HepG2 (cell line): ENCODE measurements around the gene PAM16. TPM values are rescaled to one million over a fixed set of nuclear protein-coding genes. Genes with fewer than 3 reads are reported as not detected.
A peak's percentile ranks its signal among the peaks of the same experiment; 100 is the strongest.

Source experiments
- ATAC-seq: fragments of 200-7000 bp; cut with Tn5 transposase; 3 replicates; pipeline ENCODE4 v1.9.1; 2020; ENCODE audit warnings: mild to moderate bottlenecking, moderate library complexity
- BruUV-seq: library from RNA; stranded (reverse); fragments of 400-500 nt; replicated peaks from 2 replicates; lab custom pipeline; 2021; lab: Mats Ljungman, UMichigan
- CTCF ChIA-PET: fragments of 300-600 bp; formaldehyde crosslinking; extraction: SDS; loops from one replicate; lab custom pipeline; 2021; ENCODE audit warnings: low total read pairs, inconsistent platforms, low intra/inter-chr PET ratio; lab: Yijun Ruan, JAX
- POLR2A ChIA-PET: fragments of 350-600 bp; sonication (Branson Sonifier 250); formaldehyde crosslinking; loops from one replicate; lab custom pipeline; 2020; ENCODE audit warnings: antibody characterized with exemption, inconsistent platforms; lab: Yijun Ruan, JAX
- DNase-seq: peaks from one replicate; pipeline ENCODE4 v3.0.0-alpha.2; 2015; ENCODE audit warnings: low spot score
- FAIRE-seq: peaks from 3 replicates; lab custom pipeline; 2011; peaks lifted over from hg19 to GRCh38; lab: Jason Lieb, UNC
- H2AFZ ChIP-seq: one replicate; pipeline ENCODE4 v1.6.1; 2011; ENCODE audit warnings: low read length, inconsistent platforms
- H3K27ac ChIP-seq: fragments of 300-600 bp; 3 replicates; pipeline ENCODE4 v1.8.0; 2011; ENCODE audit warnings: mixed run types, mild to moderate bottlenecking, mixed read lengths, low read length, inconsistent platforms; ENCODE audit not compliant: insufficient read depth; ENCODE audit errors: extremely low read length
- H3K27me3 ChIP-seq, 2 experiments: fragments of 200-600 bp in 1 of 2; 2 replicates in 1 of 2; 3 replicates in 1 of 2; pipeline versions ENCODE4 v1.6.0 to v1.8.0; 2011; ENCODE audit warnings: low read length in 2 of 2, mild to moderate bottlenecking in 2 of 2, moderate library complexity in 2 of 2, inconsistent platforms in 1 of 2; ENCODE audit not compliant: insufficient read depth in 2 of 2, control insufficient read depth in 1 of 2
- H3K36me3 ChIP-seq, 2 experiments: fragments of 200-600 bp in 1 of 2; replicated peaks in 1 of 2; 2 replicates in 1 of 2; 3 replicates in 1 of 2; pipeline versions ENCODE4 v1.5.1 to v1.8.0; 2011; ENCODE audit warnings: low read length in 2 of 2, inconsistent platforms in 1 of 2; ENCODE audit not compliant: insufficient read depth in 2 of 2, control insufficient read depth in 1 of 2
- H3K4me1 ChIP-seq: 2 replicates; pipeline ENCODE4 v1.5.1; 2012; ENCODE audit warnings: low read length, inconsistent platforms; ENCODE audit not compliant: insufficient read depth
- H3K4me2 ChIP-seq: 2 replicates; pipeline ENCODE4 v1.6.0; 2011; ENCODE audit warnings: low read depth, low read length, inconsistent platforms
- H3K4me3 ChIP-seq, 3 experiments: fragments of 200-600 bp in 1 of 3; sonication (generic), shearing (Covaris generic) in 1 of 3; replicated peaks in 1 of 3; 2 replicates each; pipeline ENCODE4 v1.5.1; 2011 to 2016; ENCODE audit warnings: low read length in 3 of 3, inconsistent platforms in 2 of 3, low read depth in 2 of 3, mild to moderate bottlenecking in 2 of 3, control low read depth in 1 of 3, mixed read lengths in 1 of 3; ENCODE audit not compliant: insufficient read depth in 1 of 3
- H3K79me2 ChIP-seq: one replicate; pipeline ENCODE4 v1.6.1; 2011; ENCODE audit warnings: low read length, inconsistent platforms; ENCODE audit not compliant: insufficient read depth
- H3K9ac ChIP-seq: 2 replicates; pipeline ENCODE4 v1.6.0; 2011; ENCODE audit warnings: mild to moderate bottlenecking, low read depth, low read length, inconsistent platforms; ENCODE audit not compliant: insufficient read depth
- H3K9me3 ChIP-seq: 2 replicates; pipeline ENCODE4 v1.5.1; 2012; ENCODE audit warnings: mild to moderate bottlenecking, low read length
- H4K20me1 ChIP-seq: 2 replicates; pipeline ENCODE4 v1.6.0; 2011; ENCODE audit warnings: inconsistent platforms, mild to moderate bottlenecking, low read length, moderate library complexity; ENCODE audit not compliant: insufficient read depth
- ARHGAP35 ChIP-seq: sonication (generic); formaldehyde crosslinking; IDR thresholded peaks from 2 replicates; pipeline ENCODE4 v1.9.0; 2022; ENCODE audit warnings: mild to moderate bottlenecking, inconsistent platforms, moderate library complexity, missing genetic modification reagents, borderline replicate concordance
- ARNT ChIP-seq: fragments of 450-650 bp; IDR thresholded peaks from 2 replicates; pipeline ENCODE4 v1.6.1; 2017
- BHLHE40 ChIP-seq: IDR thresholded peaks from 2 replicates; pipeline ENCODE4 v1.6.1; 2011; ENCODE audit warnings: low read length, improper control_type of control experiment
- FLYWCH1 ChIP-seq: sonication (generic); formaldehyde crosslinking; IDR thresholded peaks from 2 replicates; pipeline ENCODE4 v1.8.1; 2023; ENCODE audit warnings: mild to moderate bottlenecking, missing genetic modification reagents
- GTF2F1 ChIP-seq: fragments of 150-350 bp; IDR thresholded peaks from 2 replicates; pipeline ENCODE4 v1.6.1; 2014; ENCODE audit warnings: low read length
- IKZF4 ChIP-seq: sonication (generic); formaldehyde crosslinking; IDR thresholded peaks from 2 replicates; pipeline ENCODE4 v1.5.1; 2020; ENCODE audit warnings: borderline replicate concordance, mild to moderate bottlenecking, low read depth, missing genetic modification reagents; ENCODE audit errors: not compliant biosample characterization
- MIXL1 ChIP-seq: IDR thresholded peaks from 2 replicates; pipeline ENCODE4 v1.6.1; 2016
- NR2F6 ChIP-seq, 2 experiments: IDR thresholded peaks; 2 replicates each; pipeline ENCODE4 v1.6.1; 2016; ENCODE audit warnings: antibody characterized with exemption in 1 of 2, mild to moderate bottlenecking in 1 of 2
- SRSF4 ChIP-seq: fragments of 200-400 bp; formaldehyde crosslinking; IDR thresholded peaks from one replicate; pipeline ENCODE4 v1.6.1; 2018; ENCODE audit warnings: mild to moderate bottlenecking, low read depth, low read length, moderate library complexity; ENCODE audit not compliant: poor library complexity, severe bottlenecking
- U2AF1 ChIP-seq: fragments of 200-400 bp; formaldehyde crosslinking; optimal IDR thresholded peaks from 2 replicates; pipeline ENCODE3; 2017; ENCODE audit warnings: mild to moderate bottlenecking, low read depth, low read length
- ZMYM3 ChIP-seq: sonication (generic); formaldehyde crosslinking; IDR thresholded peaks from 2 replicates; pipeline ENCODE4 v1.5.1; 2020; ENCODE audit warnings: mild to moderate bottlenecking, missing genetic modification reagents
- ZNF12 ChIP-seq: sonication (generic); formaldehyde crosslinking; IDR thresholded peaks from 2 replicates; pipeline ENCODE4 v1.5.0; 2020; ENCODE audit warnings: missing genetic modification reagents
- ZNF160 ChIP-seq: sonication (generic); formaldehyde crosslinking; IDR thresholded peaks from 2 replicates; pipeline ENCODE4 v1.8.0; 2022; ENCODE audit warnings: mild to moderate bottlenecking, inconsistent platforms, missing genetic modification reagents
- ZNF205 ChIP-seq: IDR thresholded peaks from 2 replicates; pipeline ENCODE4 v1.6.1; 2018; ENCODE audit warnings: missing biosample characterization, missing genetic modification reagents
- ZNF460 ChIP-seq: sonication (generic); formaldehyde crosslinking; IDR thresholded peaks from 2 replicates; pipeline ENCODE4 v1.5.1; 2020; ENCODE audit warnings: missing genetic modification reagents, mild to moderate bottlenecking, borderline replicate concordance
- ZNF607 ChIP-seq: sonication (generic); formaldehyde crosslinking; IDR thresholded peaks from 2 replicates; pipeline ENCODE4 v1.5.1; 2020; ENCODE audit warnings: missing genetic modification reagents, mild to moderate bottlenecking, borderline replicate concordance
- ZNF720 ChIP-seq: sonication (generic); formaldehyde crosslinking; IDR thresholded peaks from 2 replicates; pipeline ENCODE4 v1.4.0; 2020; ENCODE audit warnings: missing genetic modification reagents
- WGBS: methylation state at CpG from one replicate; pipeline ENCODE4 v1.1.6; 2017; ENCODE audit warnings: low lambda C conversion rate; 5-methylcytosine and 5-hydroxymethylcytosine counted together
- in situ Hi-C: cut with HindIII; loops from 2 replicates; pipeline ENCODE4 v1.10.0; 2017; ENCODE audit warnings: low pct_unique_long_range_greater_than_20kb; ENCODE audit not compliant: extremely low pct_ligation_motif_present
- intact Hi-C: fragments of 100-400 bp; cut with micrococcal nuclease; formaldehyde crosslinking; loops from one replicate; pipeline ENCODE4 v1.10.0; 2022; ENCODE audit not compliant: unreplicated experiment
- polyA plus RNA-seq, 8 experiments: library from polyadenylated mRNA; depleted of rRNA in 3 of 8; stranded (reverse) in 7 of 8; unstranded in 1 of 8; fragments of >200 nt; fragmentation: Illumina TruSeq in 4 of 8; extraction: Trizol in 4 of 8; gene quantifications; 2 replicates each; pipeline versions ENCODE4 v1.2.1 to v1.2.3, GENCODE V29; 2011 to 2016; ENCODE audit warnings: low read depth in 4 of 8, missing spikeins in 1 of 8, mixed read lengths in 1 of 8; ENCODE audit not compliant: insufficient read depth in 1 of 8
- total RNA-seq, 5 experiments: library from RNA; depleted of rRNA; stranded (reverse); fragments of >200 nt; fragmentation: Illumina TruSeq; extraction: Trizol; gene quantifications; 2 replicates each; pipeline ENCODE4 v1.2.3, GENCODE V29; 2016; ENCODE audit warnings: low read depth in 1 of 5
- TF ChIP-seq, protein P1 (sequence below): IDR thresholded peaks from 2 replicates; pipeline ENCODE4 v1.6.1; 2018; ENCODE audit warnings: missing genetic modification reagents, mild to moderate bottlenecking, missing compliant biosample characterization
- TF ChIP-seq, protein P2 (sequence below): sonication (generic); formaldehyde crosslinking; IDR thresholded peaks from 2 replicates; pipeline ENCODE4 v1.8.0; 2022; ENCODE audit warnings: mild to moderate bottlenecking, missing genetic modification reagents, moderate library complexity
- TF ChIP-seq, protein P3 (sequence below): sonication (generic); formaldehyde crosslinking; IDR thresholded peaks from 2 replicates; pipeline ENCODE4 v1.5.0; 2020; ENCODE audit warnings: missing genetic modification reagents

Gene PAM16
- total and polyA plus RNA-seq, 2 of the 13 experiments (the other 11 are each of a cell fraction or from before 2014, with no cell fraction given): 51.5 to 51.8 TPM

DNA sequence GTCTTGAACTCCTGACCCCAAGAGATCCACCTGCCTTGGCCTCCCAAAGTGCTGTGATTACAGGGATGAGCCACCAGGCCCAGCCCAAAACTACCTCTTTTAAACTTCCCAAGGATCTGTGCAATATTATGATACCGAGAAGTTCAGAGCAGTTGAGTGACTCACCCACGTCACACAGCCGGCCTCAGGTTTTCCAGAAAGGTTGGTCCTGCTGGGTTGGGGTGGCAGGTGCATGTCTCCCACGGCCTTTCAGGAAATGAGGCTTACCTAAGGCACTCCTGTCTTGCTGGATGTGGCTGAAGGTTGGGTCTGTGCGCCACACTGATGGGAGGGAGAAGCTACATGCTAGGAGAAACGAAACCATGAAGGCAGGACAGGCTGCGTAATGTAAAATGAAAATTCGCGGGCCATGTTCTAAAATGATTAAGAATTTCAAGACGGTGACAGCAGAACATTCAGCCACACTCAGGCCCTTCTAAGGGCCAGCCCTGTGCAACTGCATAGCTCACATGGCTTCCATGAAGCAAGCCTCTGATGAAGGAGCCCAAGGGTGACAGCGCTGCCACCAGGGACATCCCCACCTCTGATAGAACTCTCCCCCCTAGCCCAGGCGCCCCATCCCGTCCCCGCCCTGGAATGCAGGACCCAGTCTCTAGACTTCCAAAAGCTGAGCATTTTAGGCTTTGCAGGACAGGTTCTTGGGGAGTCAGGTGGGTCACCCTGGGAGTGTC lies 41.9 kb downstream of the PAM16 start (continued):
- TF ChIP-seq ZNF160 (CRISPR knock-in tag): no peak
- TF ChIP-seq ZMYM3 (CRISPR knock-in tag): peak; percentile 64; the same call in 1 of the 2 replicates
- TF ChIP-seq, protein P1, sequence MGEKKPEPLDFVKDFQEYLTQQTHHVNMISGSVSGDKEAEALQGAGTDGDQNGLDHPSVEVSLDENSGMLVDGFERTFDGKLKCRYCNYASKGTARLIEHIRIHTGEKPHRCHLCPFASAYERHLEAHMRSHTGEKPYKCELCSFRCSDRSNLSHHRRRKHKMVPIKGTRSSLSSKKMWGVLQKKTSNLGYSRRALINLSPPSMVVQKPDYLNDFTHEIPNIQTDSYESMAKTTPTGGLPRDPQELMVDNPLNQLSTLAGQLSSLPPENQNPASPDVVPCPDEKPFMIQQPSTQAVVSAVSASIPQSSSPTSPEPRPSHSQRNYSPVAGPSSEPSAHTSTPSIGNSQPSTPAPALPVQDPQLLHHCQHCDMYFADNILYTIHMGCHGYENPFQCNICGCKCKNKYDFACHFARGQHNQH (CRISPR knock-in tag): no peak
- no peak for TF ChIP-seq ARHGAP35
- TF ChIP-seq, all 625 proteins: peak for 4

DNA sequence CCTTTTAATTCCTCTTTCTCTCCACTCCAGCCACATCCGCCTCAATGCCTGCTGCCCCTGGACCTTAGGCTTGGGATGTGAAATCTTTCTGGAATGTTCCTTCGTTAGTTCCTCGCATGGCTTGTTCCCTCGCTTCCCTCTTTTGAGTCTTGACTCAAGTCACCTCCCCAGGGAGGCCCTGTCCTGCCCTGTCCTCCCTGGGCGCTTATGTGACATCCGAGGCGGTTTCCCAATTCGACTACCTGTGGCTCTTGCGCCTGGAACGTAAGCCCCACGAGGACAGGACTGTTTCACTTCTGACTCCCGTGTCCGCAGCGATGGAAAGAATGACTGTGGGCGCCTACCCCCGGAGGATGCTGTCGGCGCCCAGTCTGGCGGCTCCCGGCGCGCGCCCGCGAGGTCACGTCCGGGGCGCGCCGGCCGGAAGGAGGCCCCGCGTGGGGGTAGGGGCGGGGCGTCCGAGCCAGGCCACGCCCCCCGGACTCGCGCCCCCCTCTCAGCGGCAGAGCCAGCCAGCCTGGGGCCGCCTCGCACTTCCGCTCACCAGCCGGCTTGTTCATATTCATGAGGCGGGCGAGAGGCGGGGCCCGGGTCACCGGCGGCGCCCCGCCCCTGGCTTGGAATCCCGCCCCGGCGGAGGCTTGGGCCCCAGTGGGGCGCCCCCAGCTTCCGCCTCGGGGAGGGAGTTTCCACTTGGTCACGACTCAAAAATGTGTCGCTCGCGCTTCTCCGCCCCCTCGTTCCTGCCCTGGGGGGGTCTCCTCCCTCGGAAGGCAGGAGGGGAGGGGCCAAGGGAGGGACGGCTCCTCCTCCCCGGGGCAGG lies 43.7 kb downstream of the PAM16 start:
- Histone ChIP-seq H3K27ac (peak overlapping the region; percentile 42), H4K20me1 (no peaks in the 10 kb centered on the region), H3K4me2 (peak overlapping the region; percentile 69), H3K79me2 (peaks cover 5% of the 10 kb centered on the region), H3K4me3 (peak overlapping the region; percentile 62 to 73 (median 65); a peak in 5 of 6 replicates), H2AFZ (no peak overlapping the region), H3K4me1 (peaks cover 47% of the 10 kb centered on the region), H3K9me3 (no peaks in the 10 kb centered on the region), H3K9ac (peak overlapping the region; percentile 57), H3K27me3 (peaks cover 0 to 9% of the 10 kb centered on the region in 2 experiments; a peak in 2 of 5 replicates), H3K36me3 (no peaks in the 10 kb centered on the region)
- 59% methylated on average over 23 of the region's 68 CpGs for WGBS
- CTCF ChIA-PET: no interaction called here
- FAIRE-seq (no peak), ATAC-seq (peak; percentile 71), DNase-seq (peak; percentile 80)
- intact Hi-C loops: loop anchor here (5.0 kb wide), 1 partner anchor 35 kb away; the partner anchor contains the start of gene TFAP4
- BruUV-seq: no TSS peak
- POLR2A ChIA-PET: interaction anchor here (0.6 to 2.5 kb wide), 9 partner anchors 10 to 53 kb away, joined by 3 to 8 read pairs (median 5); partner anchors contain the start of genes PAM16 and TFAP4
- in situ Hi-C loops: no loop called here
- TF ChIP-seq ZNF12 (CRISPR knock-in tag): no peak
- TF ChIP-seq GTF2F1: no peak
- no peak for TF ChIP-seq ARNT
- no peak for TF ChIP-seq ZNF720 (CRISPR knock-in tag)
- TF ChIP-seq, protein P2, sequence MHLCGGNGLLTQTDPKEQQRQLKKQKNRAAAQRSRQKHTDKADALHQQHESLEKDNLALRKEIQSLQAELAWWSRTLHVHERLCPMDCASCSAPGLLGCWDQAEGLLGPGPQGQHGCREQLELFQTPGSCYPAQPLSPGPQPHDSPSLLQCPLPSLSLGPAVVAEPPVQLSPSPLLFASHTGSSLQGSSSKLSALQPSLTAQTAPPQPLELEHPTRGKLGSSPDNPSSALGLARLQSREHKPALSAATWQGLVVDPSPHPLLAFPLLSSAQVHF (CRISPR knock-in tag): no peak
- TF ChIP-seq NR2F6 (IDR thresholded peaks at IDR 0.05): no peak
- TF ChIP-seq NR2F6 (CRISPR knock-in tag; IDR thresholded peaks at IDR 0.05): no peak
- no peak for TF ChIP-seq ZNF205 (CRISPR knock-in tag)
- no peak for TF ChIP-seq ZNF460 (CRISPR knock-in tag)
- no peak for TF ChIP-seq MIXL1 (CRISPR knock-in tag)
- no peak for TF ChIP-seq FLYWCH1 (CRISPR knock-in tag)
- TF ChIP-seq BHLHE40: no peak
- TF ChIP-seq, protein P3, sequence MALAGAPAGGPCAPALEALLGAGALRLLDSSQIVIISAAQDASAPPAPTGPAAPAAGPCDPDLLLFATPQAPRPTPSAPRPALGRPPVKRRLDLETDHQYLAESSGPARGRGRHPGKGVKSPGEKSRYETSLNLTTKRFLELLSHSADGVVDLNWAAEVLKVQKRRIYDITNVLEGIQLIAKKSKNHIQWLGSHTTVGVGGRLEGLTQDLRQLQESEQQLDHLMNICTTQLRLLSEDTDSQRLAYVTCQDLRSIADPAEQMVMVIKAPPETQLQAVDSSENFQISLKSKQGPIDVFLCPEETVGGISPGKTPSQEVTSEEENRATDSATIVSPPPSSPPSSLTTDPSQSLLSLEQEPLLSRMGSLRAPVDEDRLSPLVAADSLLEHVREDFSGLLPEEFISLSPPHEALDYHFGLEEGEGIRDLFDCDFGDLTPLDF (CRISPR knock-in tag): no peak
- no peak for TF ChIP-seq SRSF4
- TF ChIP-seq ZNF607: no peak
- TF ChIP-seq U2AF1: no peak
- TF ChIP-seq IKZF4 (CRISPR knock-in tag): no peak
